ENCODE measurements around the gene CNIH3.
A peak's percentile ranks its signal among the peaks of the same experiment; 100 is the strongest.
"Not testable (repeated sequence)": the region's sequence is repeated elsewhere in the genome, so short reads cannot be mapped to it uniquely, and the experiment has no call there.

The CNIH3 gene

DNA sequence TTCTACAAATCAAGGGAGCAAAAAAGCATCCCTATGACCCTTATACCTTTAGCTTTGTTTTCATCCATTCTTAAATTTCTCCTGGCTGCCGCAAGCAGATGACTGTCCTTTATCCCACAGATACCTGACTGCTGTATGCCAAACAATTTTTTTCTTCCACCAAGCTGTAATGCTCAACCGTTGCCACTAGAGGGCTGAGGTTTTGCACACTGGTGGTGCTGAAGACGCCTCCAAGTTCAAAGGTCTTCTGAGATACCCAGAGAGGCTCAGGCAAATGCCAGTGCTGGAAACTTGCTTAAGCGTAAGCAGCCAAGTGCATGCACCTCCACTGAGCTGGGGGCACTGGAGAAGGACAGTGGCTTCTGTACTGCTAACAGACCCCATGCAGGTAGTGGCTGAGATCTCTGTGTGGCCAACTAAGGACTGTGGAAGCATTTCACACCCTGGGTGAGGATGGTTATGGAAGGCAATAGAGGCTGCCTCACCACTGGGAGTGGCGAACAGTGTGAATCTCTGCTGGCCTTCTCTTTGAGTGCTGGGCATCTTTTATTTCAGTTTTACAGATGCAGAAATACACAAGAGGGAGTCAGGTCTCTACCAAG lies 28.5 kb downstream of the CNIH3 start:
- peak; percentile 43 for DNase-seq

DNA sequence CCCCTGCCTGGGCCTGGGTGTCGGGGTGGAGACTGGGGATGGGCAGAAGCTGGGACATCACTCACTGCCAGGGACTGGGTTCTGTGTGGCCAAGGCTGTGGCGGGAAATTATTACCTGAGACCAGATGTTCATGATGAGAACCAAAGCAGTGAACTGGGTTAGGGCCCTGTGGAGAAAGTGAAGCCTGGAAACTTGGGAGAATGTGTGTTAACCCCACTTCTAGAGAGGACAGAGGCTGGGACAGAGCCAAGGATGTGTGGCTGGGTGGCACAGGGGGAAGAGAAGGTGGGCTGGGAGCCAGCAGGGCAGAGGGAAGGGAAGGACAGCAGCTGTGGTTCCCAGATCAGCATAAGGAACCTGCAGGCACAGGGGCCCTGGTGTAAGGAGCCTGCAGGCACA lies 31.3 kb downstream of the CNIH3 start:
- DNase-seq: no peak

GRCh38 chr1:224650290-224650689 lies 34.2 kb downstream of the CNIH3 start:
- no peak for DNase-seq

GRCh38 chr1:224651188-224651587 lies 35.1 kb downstream of the CNIH3 start:
- no peak for DNase-seq

DNA sequence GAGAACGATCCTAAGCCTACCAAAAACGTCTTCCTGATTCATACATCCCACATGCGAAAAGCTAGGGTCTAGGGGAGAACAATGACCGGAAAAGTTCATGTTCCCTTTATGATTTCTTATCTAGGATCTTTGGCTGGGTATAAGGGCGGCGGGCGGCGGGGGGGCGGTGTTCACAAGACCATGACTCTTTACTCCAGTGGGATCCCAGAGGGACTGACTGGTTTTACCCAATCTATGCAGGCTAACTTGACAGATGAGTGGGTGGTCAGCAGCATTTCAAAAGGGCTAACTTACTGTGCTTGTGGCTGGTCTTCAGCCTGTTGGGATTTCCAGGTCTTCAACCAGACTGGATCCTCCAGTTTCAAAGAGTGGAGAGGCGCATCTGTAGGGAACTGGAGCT lies 40.3 kb downstream of the CNIH3 start:
- DNase-seq: no peak

DNA sequence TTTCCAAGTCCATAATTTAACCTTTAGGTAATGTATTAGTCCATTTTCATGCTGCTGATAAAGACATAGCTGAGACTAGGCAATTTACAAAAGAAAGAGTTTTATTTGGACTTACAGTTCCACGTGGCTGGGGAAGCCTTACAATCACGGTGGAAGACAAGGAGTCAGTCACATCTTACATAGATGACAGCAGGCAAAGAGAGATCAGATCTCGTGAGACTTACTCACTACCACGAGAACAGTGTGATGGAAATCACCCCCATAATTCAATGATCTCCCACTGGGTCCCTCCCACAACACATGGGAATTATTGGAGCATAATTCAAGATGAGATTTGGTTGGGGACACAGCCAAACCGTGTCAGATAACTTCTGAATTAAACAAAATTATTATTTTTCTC lies 44.0 kb downstream of the CNIH3 start:
- no peak for DNase-seq

- no peak for DNase-seq
Observed at GRCh38 chr1:224662870-224663269, 46.8 kb downstream of the CNIH3 start.

GRCh38 chr1:224665016-224665415 lies 48.9 kb downstream of the CNIH3 start:
- no peak for DNase-seq

- no peak for DNase-seq
Observed at GRCh38 chr1:224666078-224666477, 50.0 kb downstream of the CNIH3 start.

DNA sequence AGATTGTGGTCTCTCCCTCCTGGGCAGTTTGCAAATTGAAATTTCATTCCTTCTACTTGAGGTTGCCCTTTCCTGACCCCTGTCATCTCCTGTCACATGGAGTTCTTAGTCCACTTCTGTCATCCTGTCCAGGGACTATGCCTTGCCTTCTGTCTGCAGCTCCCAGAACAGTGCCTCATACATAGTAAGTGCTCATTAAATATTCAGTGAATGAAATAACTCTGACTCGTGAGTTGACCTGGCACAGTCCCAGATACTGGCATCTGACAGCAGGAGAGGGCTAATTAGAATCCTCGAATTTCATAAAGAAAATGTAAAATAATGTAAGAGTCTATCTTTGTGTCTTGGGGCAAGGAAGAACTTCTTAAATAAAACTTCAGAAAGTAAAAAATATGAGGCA lies 50.8 kb downstream of the CNIH3 start:
- DNase-seq: no peak

- peak; percentile 72 for DNase-seq
Observed at GRCh38 chr1:224668984-224669383, 52.9 kb downstream of the CNIH3 start.

DNA sequence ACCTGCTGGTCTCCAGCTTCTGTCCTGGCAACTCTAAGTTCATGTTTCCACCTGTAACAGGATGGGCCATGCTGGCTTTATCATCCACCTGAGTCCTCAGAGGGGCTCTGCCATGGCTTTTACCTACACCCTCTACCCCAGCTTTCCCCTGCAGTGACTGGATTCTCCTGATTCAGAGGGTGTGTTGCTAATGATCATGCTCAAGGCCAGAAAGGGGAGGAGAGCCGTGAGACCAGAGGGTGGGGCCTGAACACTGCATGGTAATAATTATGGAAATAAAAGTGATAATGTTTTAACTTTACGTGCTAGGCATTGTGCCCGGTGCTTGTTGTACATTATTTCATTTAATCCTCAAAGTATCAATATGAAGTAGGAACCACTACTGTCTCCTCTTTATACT lies 53.3 kb downstream of the CNIH3 start:
- DNase-seq: no peak

DNA sequence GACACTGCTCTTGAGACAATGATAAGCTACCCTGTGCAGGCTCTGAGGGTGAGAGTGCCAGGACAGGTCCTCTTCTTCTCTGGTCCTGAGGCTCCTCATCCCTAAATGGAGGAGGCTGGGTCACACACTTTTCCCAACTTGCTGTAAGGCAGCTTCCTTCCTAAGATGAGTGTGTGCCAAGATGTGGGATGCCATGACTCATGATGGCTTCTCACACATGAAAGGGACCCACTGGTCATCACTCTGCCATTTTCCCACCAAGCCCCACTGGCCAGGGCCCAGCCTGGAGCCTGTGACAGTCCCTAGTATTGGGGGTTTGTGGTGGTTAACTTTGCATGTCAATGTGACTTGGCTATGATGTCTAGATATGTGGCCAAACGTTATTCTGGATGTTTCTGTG lies 54.4 kb downstream of the CNIH3 start:
- DNase-seq: no peak

- DNase-seq: no peak
Observed at GRCh38 chr1:224671076-224671475, 55.0 kb downstream of the CNIH3 start.

DNA sequence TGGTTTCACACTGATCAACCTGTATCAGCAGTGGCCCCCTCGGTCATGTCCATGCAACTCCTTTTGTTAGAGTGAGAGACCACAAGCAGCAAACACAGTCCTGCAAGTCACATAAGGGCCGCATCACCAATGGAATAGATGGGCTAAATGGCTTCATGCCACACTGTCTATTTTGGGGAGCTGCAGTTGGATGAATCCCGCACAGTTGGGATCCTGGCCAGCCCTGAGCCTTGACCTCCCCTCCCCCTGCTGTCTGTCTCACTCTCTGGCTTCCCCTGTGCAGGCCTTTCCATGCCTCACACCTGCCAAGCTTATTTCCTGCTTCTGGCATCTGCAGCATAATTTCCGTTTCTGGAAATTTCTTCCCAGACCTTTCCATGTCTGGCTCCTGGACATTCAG lies 57.0 kb downstream of the CNIH3 start:
- no peak for DNase-seq

DNA sequence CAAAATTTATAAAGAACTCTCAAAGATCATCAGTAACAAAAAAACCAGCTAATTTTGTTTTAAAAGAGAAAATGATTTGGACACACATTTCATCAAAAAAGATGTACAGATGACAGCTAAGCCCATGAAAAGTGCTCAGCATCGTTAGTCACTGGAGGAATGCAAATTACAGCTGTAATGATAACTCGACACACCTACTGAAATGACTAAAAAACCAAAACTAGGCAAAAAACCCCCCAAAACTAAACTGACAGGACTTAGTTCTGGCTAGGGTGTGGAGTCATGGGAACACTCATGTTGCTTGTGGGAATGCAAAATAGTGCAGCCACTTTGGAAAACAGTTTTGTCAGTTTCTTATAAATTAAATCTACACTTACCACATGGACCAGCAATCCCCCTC lies 59.5 kb downstream of the CNIH3 start:
- DNase-seq: no peak

- no peak for DNase-seq
Observed at GRCh38 chr1:224676551-224676950, 60.4 kb downstream of the CNIH3 start.

DNA sequence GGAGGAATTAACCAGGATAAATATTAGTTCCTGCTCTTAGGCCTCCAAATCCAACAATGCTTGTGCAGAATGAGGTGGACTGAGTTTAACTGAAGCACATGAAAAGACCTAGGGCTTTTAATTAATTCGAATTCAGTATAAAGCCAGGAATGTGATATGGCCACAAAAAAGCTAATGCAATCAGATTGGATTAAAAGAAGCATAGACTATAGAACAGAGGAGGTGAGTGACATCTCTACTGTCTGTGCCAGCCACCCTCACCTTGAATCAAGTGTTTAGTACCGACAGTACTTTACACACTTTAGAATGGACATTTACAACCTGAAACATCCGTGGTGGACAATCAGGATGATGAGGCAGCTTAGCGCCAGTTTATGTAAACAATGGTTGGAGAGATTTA lies 62.1 kb downstream of the CNIH3 start:
- no peak for DNase-seq

- DNase-seq: no peak
Observed at GRCh38 chr1:224679606-224680005, 63.5 kb downstream of the CNIH3 start.

DNA sequence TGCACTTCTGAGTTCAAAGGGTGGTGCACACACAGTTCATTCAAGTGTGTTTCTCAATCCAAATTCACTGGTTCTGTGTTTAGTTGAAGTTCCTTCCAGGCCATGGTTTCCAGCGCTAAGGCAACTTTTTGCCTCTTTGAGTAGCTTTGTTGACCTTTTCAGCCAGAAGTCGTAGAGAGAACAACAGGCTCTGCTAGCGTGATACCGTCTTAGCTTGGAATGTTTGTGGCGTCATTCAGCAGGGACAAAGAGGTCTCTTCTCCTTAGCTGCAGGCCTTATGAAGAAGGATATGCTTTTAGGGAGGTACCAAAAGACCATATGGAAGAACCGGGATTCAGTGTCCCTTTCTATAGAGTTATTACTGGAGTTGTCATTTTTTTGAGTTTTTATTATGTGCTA lies 65.7 kb downstream of the CNIH3 start:
- no peak for DNase-seq

GRCh38 chr1:224683936-224684335 lies 67.8 kb downstream of the CNIH3 start:
- DNase-seq: no peak

DNA sequence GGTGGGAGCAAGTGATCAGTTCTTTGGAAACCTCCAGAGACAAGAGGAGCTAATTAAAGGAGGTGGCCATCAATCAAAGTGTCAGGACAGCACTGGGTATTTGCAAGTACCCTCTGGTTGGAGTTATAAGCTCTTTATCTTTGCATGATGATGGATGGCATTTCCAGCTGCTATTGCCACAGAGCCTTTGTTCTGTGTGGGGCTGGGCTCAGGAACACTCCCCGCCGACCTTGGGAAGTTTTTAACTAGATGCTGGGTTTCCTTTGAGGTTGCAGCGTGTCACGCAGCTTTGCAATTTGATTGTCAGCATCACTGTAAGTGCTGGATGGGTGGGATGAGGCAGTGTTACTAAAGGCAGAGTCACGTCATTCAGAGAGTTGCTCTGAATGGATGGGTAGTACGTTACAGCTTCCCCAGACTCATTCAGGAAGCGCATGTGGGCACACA lies 68.9 kb downstream of the CNIH3 start:
- no peak for DNase-seq

DNA sequence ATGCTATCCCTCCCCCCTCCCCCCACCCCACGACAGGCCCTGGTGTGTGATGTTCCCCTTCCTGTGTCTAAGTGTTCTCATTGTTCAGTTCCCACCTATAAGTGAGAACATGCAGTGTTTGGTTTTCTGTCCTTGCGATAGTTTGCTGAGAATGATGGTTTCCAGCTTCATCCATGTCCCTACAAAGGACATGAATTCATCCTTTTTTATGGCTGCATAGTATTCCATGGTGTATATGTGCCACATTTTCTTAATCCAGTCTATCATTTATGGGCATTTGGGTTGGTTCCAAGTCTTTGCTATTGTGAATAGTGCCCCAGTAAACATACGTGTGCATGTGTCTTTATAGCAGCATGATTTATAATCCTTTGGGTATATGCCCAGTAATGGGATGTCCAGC lies 70.0 kb downstream of the CNIH3 start:
- not testable (repeated sequence) for DNase-seq

- no peak for DNase-seq
Observed at GRCh38 chr1:224687465-224687864, 71.3 kb downstream of the CNIH3 start.

- no peak for DNase-seq
Observed at GRCh38 chr1:224689374-224689773, 73.3 kb downstream of the CNIH3 start.

DNA sequence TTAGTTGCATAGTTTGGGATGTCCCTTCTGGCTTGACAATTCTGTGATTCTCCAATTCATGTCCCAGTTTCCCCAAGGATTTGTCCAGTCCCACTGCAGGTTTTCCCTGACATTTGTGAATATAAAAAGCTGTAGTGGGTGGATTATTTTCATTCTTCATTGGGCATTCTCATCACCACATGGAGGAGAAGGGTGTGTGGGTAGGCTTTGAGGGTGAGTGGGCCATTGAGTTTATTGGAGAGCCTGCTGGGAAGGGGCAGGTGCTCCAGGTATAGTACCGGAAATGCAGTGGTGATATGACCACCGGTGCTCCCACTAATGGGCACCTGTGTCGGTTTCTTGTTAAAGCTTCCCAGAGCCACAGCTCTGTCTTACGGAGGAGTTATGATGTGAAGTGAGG lies 74.5 kb downstream of the CNIH3 start:
- no peak for DNase-seq

Measured in DMS153 (cell line).